H1 (cell line): ENCODE results near the gene TAF4. TPM values are rescaled to one million over a fixed set of nuclear protein-coding genes. Genes with fewer than 3 reads are reported as not detected.

Experiments used
- CREB1 ChIP-seq: IDR thresholded peaks from 2 replicates; pipeline ENCODE4 v1.6.1; 2012; ENCODE audit warnings: inconsistent platforms
- RNF2 ChIP-seq: fragments of 200-900, 300-1000 bp; sonication (generic); IDR thresholded peaks from 2 replicates; pipeline ENCODE4 v1.7.1; 2016; ENCODE audit warnings: borderline replicate concordance, low read depth, mild to moderate bottlenecking, antibody characterized with exemption, low read length; ENCODE audit not compliant: poor library complexity, severe bottlenecking; ENCODE audit errors: missing control alignments
- polyA plus RNA-seq, 7 experiments: library from polyadenylated mRNA; depleted of rRNA in 3 of 7; stranded (reverse) in 5 of 7; unstranded in 2 of 7; fragments of >200 nt in 5 of 7; fragments of 200-250 nt in 2 of 7; gene quantifications; 1 replicate in 5 of 7; 2 replicates in 1 of 7; 4 replicates in 1 of 7; pipeline versions ENCODE4 v1.2.1 to v1.2.3, GENCODE V29; 2011 to 2013; ENCODE audit warnings: missing spikeins in 2 of 7, mixed read lengths in 2 of 7
- total RNA-seq: library from RNA; stranded (reverse); fragmentation: NEBNext Ultra II Directional; extraction: Animal tissue kit (Norgen Biotek cat#: 25700); gene quantifications from 2 replicates; pipeline ENCODE4 v1.2.1, GENCODE V29; 2021

Gene TAF4
- total and polyA plus RNA-seq, 2 of the 8 experiments (the other 6 are each of a cell fraction or from before 2014, with no cell fraction given) = 16.0 to 30.1 TPM

DNA sequence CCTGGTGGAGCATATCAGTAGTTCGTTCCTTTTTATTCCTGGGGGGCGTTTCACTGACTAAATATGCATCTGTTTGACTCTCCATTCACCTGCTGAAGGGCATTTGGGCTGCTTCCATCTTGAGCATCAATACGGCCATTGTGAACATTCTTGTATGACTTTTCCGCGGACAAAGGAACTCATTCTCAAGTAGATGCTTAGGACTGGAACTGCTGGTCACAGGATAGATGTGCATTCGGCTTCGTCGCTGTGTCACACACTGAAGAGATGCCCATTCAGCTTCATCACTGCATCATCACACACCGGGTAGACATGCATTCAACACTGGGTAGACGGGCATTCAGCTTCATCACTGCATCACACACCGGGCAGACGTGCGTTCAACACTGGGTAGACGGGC is 95.3 kb downstream of the TAF4 start (continued):
- no peak for TF ChIP-seq CREB1
- TF ChIP-seq RNF2 = no peak
